ENCODE results near the gene DPYSL5. TPM values are rescaled to one million over a fixed set of nuclear protein-coding genes. Genes with fewer than 3 reads are reported as not detected.

Gene DPYSL5
- total and polyA plus RNA-seq, 2 of the 8 experiments (the other 6 are each of a cell fraction or from before 2014, with no cell fraction given) = 11.9 to 16.4 TPM

- TF ChIP-seq KDM4A (IDR thresholded peaks at IDR 0.05; ENCODE audit: low read depth, low read length, severe bottlenecking) = no peak
- no peak for TF ChIP-seq ASH2L (IDR thresholded peaks at IDR 0.05; ENCODE audit: low read length)
- no peak for TF ChIP-seq CREB1 (IDR thresholded peaks at IDR 0.05)
- no peak for TF ChIP-seq RFX5 (IDR thresholded peaks at IDR 0.05; ENCODE audit: borderline replicate concordance, low read depth, low read length)
These were observed 36.6 kb downstream of the DPYSL5 start (continued) for GRCh38 chr2:26884486-26884885.
